NCI-H1048 (cell line): ENCODE data around the gene KRTAP5-1.

ENCODE experiments used
- DNase-seq: peaks from one replicate; lab custom pipeline; 2025; lab: John Stamatoyannopoulos, UW

Gene KRTAP5-1

GRCh38 chr11:1542267-1542666 lies 42.8 kb downstream of the KRTAP5-1 start:
- no peak for DNase-seq

GRCh38 chr11:1541474-1542204 lies 43.4 kb downstream of the KRTAP5-1 start:
- no peak for DNase-seq

GRCh38 chr11:1540074-1540473 lies 45.0 kb downstream of the KRTAP5-1 start:
- DNase-seq: no peak

GRCh38 chr11:1538153-1538552 lies 46.9 kb downstream of the KRTAP5-1 start:
- no peak for DNase-seq

- DNase-seq: no peak
Observed at GRCh38 chr11:1536065-1536843, 48.8 kb downstream of the KRTAP5-1 start.

- no peak for DNase-seq
Observed at GRCh38 chr11:1534682-1535081, 50.4 kb downstream of the KRTAP5-1 start.
